Smooth muscle cell of the brain vasculature (primary cell): ENCODE data around the gene ZNF786.
A peak's percentile ranks its signal among the peaks of the same experiment; 100 is the strongest.
"Not testable (repeated sequence)": the region's sequence is repeated elsewhere in the genome, so short reads cannot be mapped to it uniquely, and the experiment has no call there.

Experiments used
- DNase-seq: peaks from one replicate; pipeline ENCODE4 v3.0.0-alpha.2; 2012; ENCODE audit warnings: low read depth, low spot score

ZNF786 gene, protein sequence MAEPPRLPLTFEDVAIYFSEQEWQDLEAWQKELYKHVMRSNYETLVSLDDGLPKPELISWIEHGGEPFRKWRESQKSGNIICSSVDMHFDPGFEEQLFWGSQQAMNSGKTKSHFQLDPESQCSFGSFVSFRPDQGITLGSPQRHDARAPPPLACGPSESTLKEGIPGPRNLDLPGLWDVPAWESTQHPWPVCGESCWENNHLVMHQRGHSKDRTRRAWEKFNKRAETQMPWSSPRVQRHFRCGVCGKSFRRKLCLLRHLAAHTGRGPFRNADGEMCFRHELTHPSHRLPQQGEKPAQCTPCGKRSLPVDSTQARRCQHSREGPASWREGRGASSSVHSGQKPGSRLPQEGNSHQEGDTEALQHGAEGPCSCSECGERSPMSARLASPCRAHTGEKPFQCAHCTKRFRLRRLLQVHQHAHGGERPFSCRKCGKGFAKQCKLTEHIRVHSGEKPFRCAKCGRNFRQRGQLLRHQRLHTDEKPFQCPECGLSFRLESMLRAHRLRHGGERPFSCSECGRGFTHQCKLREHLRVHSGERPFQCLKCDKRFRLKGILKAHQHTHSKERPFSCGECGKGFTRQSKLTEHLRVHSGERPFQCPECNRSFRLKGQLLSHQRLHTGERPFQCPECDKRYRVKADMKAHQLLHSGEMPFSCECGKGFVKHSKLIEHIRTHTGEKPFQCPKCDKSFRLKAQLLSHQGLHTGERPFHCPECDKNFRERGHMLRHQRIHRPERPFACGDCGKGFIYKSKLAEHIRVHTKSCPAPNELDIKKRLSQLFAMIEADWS

DNA sequence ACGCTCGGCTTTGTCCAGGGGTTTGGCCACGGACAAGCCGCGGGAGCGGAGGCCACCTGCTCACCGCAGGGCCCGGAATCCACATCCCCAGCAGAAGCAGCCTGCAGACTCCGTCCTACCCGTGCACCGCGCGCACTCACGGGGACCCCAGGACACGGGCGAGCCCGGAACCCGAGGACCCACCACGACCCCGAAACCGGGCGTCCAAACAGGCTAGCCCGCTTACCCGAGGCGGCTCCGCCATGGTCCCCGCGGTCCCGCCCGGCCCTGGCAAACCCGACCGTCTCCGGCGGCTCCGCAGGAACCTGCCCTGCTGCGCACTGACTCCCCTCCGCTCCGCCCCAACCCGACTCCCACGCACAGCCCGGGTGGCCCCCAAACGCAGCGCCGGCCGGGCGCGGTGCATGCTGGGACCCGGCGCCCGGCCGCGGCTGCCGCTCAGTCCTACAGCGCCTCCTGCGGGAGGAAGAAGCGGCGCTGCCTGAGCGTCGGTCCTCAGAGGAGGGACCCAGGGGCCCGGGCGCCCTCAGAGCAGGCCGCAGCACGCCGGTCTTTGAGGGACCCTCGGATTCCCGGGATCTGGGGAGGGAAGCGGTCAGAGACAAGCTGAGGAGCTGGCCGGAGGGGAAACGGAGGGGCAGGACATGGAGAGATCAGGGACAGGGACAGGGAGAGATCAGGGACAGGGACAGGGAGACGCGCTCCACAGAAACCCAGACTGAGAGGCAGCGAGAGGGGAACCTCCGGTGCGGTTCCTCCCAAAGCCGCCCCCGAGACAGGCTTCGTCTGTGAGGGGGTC lies at the start of gene ZNF786:
Gene ZNF786, minus strand, starts transcription at position 322 of the 799 bp plus-strand sequence. Its CDS starts 78 bp downstream, at position 244.
- peak; percentile 64 for DNase-seq

DNA sequence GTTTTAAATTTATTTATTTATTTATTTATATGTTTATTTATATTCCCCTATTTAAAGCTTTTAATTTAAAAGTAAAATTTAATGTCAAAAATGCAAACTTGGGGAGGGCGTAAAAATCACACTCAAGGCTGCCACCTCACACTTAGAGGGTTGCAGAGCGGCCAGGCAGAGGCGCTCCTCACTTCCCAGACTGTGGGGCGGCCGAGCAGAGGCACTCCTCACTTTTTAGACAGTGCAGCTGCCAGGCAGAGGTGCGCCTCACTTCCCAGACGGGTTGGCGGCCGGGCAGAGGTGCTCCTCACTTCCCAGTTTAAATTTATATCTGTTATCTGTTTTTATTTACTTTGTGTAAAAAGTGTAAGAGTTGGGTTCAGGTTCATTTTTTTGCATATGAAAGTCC lies 45.6 kb upstream of the ZNF786 start:
- DNase-seq = no peak

DNA sequence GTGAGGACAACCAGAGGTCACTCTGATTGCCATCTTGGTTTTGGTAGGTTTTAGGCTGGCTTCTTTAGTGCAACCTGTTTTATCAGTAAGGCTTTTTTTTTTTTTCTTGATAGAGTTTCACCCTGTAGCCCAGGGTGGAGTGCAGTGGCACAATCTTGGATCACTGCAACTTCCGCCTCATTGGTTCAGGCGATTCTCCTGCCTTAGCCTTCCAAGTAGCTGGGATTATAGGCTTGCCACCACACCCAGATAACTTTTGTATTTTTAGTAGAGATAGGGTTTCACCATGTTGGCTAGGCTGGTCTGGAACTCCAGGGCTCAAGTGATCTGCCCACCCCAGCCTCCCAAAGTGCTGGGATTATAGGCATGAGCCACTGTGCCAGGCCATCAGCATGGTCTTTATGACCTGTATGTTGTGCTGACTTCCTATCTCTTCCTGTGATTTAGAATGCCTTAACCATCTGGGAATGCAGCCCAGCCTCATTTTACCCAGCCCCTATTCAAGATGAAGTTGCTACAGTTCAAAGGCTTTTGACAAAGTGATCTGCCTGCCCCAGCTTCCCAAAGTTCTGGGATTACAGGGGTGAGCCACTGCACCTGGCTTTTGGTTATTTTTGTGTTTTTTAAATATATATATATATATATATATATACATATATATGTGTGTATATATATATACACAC lies 42.7 kb upstream of the ZNF786 start:
- DNase-seq = no peak

DNA sequence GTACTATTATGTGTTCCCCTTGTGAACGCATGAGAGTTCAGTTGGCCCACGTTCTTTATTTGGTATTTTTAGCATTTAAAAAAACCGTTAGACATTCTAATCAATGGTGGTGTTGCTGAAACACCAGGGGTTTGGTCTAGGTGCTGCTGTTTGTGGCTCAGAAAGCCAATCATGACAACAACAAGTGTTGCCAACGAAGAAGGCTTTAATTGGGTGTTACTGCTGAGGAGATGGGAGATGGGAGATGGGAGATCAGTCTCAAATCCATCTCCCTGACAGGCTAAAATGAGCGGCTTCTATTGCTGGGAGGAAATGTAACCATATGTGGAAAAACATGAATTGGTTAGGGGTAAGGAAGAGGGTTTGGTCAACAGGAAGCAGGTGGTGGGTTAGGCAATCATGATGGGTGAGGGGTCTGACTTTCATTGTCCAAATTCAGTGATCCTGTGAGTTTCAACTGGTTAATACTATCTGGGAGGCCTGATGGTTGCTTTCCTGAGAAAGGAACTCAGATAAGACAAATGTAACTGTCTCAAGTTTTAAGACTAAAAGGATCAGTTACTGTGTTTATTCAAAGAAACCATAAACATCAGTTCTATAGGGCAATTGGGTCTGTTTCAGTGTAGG lies 40.2 kb upstream of the ZNF786 start:
- DNase-seq = no peak

DNA sequence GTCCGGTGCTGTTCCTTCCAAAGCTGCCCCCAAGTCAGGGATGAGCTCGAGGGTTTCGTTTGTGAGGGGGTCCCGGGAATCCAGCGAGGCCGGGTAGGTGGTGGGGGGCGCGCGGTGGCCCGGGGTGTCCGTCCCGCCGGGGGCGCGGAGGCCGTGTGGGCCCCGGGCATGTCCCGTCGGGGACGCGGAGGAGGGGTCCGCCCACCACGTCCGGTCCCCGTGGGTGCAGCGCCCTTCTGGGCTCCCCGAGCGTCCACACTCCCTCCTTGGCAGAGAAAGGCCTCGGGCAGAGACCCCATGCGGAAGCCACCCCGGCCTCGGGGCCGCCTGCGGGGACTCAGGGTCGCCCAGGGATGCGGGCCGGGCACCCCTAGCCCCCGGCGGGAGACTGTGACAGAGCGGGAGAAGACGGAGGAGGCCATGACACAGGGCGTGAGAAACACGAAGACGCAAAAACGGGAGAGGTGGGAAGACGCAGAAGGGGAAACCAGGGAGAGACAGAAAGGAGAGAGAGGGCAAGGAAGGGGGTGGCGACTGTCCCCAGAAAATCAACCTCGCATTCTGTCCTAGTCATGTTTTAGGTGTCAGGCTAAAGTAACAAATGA lies 36.2 kb upstream of the ZNF786 start:
- DNase-seq = no peak

DNA sequence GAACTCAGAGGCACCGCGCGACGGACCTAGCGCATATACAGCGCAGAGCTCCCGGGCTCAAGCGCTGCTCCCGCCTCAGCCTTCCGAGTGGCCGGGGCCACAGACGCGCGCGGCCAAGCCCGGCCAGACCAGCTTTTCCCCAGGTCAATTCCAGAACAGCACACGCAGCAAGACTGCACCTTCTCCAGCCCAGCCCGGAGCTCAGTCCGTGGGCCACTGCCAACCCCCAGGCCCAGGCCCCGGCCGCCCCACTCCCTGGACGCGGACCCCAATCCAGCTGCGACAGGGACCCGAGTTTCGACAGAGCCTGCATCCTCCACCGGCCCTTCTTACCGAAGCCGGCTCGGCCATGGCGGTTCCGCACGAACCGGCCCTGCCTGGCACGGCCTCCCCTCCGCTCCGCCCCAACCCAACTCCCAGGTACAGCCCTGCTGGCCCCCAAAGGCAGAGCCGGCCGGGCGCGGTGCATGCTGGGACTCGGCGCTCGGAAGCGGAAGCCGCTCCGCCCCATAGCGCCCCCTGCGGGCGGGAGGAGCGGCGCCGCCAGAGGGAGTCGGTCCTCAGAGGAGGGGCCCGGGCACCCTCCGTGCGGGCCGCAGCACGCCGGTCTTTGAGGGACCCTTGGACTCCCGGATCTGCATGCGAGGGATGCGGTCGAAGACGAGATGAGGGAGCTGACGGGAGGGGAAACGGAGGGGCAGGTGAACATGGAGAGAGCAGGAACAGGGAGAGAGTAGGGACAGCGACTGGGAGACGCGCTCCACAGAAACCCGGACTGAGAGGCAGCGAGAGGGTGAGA lies 35.5 kb upstream of the ZNF786 start, which contains the start of gene ZNF425:
Gene ZNF425, minus strand, starts transcription at position 462 of the 799 bp plus-strand sequence. Its CDS starts 111 bp downstream, at position 351.
- peak; percentile 85 for DNase-seq

DNA sequence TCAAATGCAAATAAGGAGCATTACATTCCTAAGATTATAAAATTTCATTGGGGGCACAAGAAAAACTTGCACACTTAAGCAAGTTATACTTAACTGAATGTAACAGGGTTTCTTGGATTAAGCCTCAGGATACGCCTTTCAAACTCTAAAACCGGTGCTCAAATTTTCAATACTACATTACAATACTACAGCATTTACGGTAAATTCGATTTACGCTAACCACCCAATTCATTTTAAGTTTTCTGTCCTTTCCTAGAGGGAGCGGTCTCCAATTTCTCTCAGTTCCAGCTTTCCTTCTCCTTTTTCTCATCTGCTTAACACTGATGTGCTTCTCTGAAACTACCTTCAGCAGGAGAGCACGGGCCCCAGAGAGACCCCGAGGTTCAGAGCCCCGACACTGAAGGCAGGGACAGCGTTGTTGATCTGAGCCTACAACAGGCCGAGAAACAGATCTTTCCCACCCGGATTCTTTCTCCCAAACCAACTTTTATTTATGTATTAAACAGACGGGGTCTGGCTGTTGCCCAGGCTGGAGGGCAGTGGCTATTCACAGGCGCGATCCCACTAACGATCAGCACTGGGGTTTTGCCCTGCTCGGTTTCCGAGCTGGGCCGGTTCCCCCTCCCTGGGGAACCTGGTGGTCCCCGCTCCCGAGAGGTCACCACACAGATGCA lies 34.8 kb upstream of the ZNF786 start:
- DNase-seq = no peak

DNA sequence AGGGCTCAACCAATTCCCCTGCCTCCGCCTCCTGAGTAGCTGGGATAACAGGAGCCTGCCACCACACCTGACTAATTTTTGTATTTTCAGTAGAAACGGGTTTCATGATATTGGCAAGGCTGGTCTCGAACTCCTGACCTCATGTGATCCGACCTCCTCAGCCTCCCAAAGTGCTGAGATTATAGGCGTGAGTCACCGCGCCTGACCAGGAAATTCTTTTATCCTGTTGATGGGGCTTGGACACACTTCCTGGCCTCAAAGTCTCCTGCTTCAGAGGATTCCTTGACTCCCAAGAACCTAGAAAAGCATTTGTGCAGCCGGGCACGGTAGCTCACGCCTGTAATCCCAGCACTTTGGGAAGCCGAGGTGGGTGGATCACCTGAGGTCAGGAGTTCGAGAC lies 19.5 kb upstream of the ZNF786 start:
- DNase-seq = no peak

DNA sequence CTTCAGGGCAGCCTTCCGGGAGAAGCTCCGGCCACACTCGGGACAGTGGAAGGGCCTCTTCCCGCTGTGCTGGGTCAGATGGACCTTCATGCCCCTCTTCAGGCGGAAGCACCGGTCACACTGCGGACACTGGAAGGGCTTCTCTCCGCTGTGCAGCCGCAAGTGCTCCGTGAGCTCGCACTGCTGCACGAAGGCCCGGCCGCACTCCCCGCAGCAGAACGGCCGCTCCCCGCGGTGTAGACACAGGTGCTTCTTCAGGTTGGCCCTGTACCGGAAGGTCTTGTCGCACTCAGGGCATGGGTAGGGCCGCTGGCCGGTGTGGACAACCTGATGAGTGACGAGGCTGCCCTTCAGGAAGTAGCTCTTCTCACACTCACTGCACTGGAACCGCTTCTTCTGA lies 14.2 kb upstream of the ZNF786 start:
- no peak for DNase-seq

DNA sequence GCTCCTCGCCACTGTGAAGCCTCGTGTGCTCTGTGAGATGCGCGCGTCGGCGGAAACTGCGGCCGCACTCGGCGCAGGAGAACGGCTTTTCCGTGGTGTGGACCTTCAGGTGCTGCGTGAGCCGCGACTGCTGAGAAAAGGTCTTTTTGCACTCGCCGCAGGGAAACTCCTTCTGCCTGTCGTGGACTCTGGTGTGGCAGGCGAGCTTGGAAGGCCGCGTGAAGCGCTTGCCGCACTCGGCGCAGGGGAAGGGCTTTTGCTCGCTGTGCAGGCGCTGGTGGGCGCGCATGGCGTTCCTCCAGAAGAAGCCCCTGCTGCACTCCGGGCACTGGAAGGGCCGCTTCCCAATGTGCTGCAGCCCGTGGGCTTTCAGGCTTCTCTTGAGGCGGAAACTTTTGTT lies 13.7 kb upstream of the ZNF786 start:
- no peak for DNase-seq

DNA sequence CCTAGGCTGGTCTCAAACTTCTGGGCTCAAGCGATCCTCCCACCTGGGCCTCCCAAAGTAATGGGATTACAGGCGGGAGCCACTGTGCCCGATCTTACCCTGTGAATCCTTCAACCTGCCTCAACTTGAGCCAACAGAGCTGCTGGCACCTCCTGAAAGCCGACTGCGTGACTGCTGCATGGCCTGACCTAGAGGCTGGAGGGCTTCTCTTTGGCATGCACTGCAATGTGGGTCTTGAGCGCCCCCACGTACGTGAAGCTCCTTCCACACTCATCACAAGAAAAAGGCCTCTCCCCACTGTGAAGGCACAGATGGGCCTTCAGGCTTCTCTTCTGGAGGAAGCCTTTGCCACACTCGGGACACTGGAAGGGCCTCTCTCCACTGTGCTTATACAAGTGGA lies 12.9 kb upstream of the ZNF786 start:
- DNase-seq = no peak

DNA sequence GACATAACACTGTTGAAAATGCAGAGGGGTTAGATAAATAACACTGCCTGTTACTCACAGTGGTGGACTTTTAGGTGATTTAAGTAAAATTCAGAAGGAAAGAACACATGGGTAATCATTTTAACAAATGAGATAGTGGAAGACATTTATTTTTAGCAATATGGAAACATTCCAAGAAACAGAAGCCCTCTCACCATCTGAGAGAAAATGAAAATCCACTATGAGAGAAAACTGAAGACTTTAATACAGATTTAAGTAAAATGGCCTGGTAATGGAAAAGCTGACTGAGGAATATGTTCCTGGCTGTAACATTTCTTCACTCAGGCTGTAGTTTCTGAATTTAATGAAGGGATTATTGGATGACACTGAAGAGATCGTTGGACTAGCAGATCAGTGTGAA lies 12.1 kb upstream of the ZNF786 start:
- DNase-seq = no peak

DNA sequence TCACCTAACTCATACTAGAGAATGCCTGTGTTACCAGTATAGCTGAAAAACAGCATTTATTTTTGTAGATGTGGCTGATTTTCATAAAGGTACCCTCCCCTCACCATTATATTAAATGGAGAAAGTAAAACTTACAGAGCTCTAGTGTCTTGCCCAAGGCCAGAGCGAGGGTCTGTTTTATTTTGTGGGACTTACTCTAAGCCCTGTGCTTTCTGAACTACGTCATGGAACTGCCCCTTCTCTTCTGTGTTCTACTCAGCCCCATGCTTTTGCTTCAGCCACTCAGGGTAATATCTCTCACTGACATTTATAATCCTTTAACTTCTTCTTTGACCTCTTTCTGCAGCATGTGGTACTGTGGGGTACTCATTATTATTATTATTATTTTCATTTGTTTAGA lies 10.3 kb upstream of the ZNF786 start:
- DNase-seq = no peak

DNA sequence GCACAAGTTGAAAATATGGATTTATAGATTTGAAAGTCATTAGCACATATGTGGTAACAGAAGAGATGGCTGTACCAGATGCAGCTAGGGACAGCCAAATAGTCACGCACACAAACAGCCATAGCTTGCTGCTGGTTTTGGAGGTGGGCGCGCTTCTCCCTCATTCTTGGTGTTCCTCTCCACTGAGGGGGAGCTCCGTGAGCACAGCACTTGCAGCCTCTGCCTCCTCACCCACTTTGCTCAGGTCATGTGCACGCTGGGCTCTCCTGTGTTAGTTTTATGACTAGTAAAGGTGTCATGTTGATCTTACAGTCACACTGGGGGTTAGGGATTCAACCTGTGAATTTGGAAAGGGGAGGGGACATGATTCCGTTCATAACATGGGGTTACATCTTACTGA lies 8.5 kb upstream of the ZNF786 start:
- DNase-seq = no peak

DNA sequence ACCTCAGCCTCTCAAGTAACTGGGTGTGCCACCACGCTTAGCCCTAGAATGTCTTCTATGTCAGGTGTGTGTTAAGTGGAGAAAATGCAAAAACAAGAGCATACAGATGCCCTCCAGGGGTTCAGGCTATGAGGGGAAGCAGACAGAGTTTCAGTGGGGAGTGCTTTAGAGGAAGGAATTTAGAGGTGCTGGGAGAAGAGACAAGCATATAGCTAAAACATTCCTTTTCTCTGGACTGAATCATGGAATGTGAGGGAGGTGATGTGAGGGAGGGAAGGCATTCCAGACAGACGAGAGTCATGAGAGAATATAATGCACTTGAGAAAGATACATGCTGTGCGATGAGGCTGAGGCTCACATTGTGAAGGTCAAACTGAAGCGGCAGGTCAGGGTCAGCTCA lies 6.6 kb upstream of the ZNF786 start:
- no peak for DNase-seq

DNA sequence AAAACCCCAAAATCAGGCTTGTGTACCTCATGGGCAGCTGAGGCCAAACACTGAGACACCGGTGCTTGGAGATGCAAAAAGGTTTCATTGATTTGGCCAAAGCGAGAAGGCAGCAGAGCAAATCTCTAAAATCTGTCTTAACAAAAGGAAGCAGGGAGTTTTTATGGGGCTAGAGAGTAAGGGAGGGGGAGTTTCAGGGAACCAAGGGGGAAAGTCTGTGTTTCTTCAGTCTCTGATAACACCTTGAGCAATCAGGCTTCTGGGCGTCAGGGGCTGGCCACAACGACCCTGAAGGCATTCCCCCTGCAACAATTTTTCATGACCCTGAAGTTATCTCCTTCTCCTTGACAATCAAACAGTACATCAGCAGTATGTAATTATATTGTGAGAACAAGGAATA lies 2.7 kb upstream of the ZNF786 start:
- DNase-seq = no peak

DNA sequence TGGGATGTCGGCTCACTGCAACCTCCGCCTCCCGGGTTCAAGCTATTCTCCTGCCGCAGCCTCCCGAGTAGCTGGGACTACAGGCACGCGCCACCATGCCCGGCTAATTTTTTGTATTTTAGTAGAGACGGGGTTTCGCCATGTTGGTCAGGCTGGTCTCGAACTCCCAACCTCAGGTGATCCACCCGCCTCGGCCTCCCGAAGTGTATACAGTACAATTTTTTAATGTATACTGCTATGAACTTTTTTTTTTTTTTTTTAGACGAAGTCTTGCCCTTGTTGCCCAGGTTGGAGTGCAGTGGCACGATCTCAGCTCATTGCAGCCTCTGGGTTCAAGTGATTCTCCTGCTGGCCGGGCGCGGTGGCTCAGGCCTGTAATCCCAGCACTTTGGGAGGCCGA lies 1.7 kb upstream of the ZNF786 start:
- not testable (repeated sequence) for DNase-seq

DNA sequence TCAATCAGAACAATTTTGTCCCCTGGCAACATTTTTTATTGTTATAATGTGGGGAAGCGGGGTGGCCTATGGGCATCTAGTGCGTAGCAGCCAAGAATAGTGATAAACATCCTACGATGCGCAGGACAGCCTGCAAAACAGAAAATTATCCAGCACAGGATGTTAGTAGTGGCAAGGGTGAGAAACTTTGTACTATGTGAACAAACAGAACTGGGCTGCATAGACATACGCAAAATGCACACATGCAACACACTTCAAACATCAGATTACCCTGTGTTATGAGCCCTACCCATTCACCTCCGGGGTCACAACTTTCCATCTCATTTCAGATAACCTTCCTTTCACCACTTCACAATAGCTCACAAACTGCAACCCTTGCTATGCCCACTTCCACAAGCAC lies 3.1 kb downstream of the ZNF786 start:
- no peak for DNase-seq

DNA sequence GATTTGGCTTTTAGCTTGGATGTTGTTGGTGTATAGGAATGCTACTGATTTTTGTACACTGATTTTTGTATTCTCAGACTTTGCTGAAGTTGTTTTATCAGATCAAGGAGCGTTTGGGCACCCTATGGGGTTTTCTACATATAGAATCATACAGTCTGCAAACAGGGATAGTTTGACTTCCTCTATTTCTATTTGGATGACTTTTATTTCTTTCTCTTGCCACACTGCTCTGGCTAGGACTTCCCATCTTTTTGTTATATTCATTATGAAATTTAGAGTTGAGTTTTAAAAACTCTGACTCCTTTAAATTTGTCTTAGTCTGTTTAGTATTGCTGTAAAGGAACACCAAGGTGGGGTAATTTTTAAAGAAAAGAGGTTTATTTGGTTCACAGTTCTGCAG lies 4.7 kb downstream of the ZNF786 start:
- DNase-seq = no peak
